ENCODE measurements around the gene HOXB3.

- TF ChIP-seq, protein P1, sequence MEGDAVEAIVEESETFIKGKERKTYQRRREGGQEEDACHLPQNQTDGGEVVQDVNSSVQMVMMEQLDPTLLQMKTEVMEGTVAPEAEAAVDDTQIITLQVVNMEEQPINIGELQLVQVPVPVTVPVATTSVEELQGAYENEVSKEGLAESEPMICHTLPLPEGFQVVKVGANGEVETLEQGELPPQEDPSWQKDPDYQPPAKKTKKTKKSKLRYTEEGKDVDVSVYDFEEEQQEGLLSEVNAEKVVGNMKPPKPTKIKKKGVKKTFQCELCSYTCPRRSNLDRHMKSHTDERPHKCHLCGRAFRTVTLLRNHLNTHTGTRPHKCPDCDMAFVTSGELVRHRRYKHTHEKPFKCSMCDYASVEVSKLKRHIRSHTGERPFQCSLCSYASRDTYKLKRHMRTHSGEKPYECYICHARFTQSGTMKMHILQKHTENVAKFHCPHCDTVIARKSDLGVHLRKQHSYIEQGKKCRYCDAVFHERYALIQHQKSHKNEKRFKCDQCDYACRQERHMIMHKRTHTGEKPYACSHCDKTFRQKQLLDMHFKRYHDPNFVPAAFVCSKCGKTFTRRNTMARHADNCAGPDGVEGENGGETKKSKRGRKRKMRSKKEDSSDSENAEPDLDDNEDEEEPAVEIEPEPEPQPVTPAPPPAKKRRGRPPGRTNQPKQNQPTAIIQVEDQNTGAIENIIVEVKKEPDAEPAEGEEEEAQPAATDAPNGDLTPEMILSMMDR (IDR thresholded peaks at IDR 0.05), result no peak
- peak; percentile 81 for TF ChIP-seq POLR2AphosphoS5 (IDR thresholded peaks at IDR 0.05)
- TF ChIP-seq EP300 (IDR thresholded peaks at IDR 0.05), result no peak
- TF ChIP-seq POLR2A (IDR thresholded peaks at IDR 0.05), result no peak
These were observed 10.1 kb downstream of the HOXB3 start for GRCh38 chr17:48579760-48580554.
